ENCODE measurements around the gene CDH4. TPM values are rescaled to one million over a fixed set of nuclear protein-coding genes. Genes with fewer than 3 reads are reported as not detected.

The CDH4 gene
- total and polyA plus RNA-seq, 10 donors: 0.30 to 20.1 (median 7.7) TPM

GRCh38 chr20:61443443-61444126 lies 191.5 kb downstream of the CDH4 start:
- no peak for DNase-seq
- H3K27ac ChIP-seq: no peak overlapping the region
- no peak for TF ChIP-seq POLR2AphosphoS5 (IDR thresholded peaks at IDR 0.05)
- TF ChIP-seq CTCF (IDR thresholded peaks at IDR 0.05 in 8 of 11, conservative IDR thresholded peaks at IDR 0.05 in 3 of 11): no peak
- no peak for TF ChIP-seq POLR2A (IDR thresholded peaks at IDR 0.05)
- no peaks in the 10 kb centered on the region for H3K27me3 ChIP-seq (replicated peaks in 1 of 7)
- intact Hi-C loops (cut with DNase I; ENCODE audit: low total_unique reads): no loop called here
- H3K4me3 ChIP-seq: no peak overlapping the region
- H3K4me1 ChIP-seq: peaks cover 0 to 7% (median 0%) of the 10 kb centered on the region in 6 donors
- H3K36me3 ChIP-seq: no peaks in the 10 kb centered on the region
- peaks cover 0 to 12% (median 0%) of the 10 kb centered on the region in 8 donors for H3K9me3 ChIP-seq
- WGBS, 5 donors: 73 to 87% (median 79%) methylated on average over 12 of the region's 12 CpGs

GRCh38 chr20:61444637-61445036 lies 192.6 kb downstream of the CDH4 start:
- Histone ChIP-seq H3K36me3 (no peaks in the 10 kb centered on the region), H3K27ac (peak overlapping the region in 2 of 8 donors; percentile 76 to 77), H3K27me3 (replicated peaks in 1 of 7) (no peaks in the 10 kb centered on the region), H3K9me3 (peaks cover 0 to 12% (median 0%) of the 10 kb centered on the region in 8 donors), H3K4me3 (no peak overlapping the region), H3K4me1 (peaks cover 0 to 7% (median 0%) of the 10 kb centered on the region in 6 donors)
- TF ChIP-seq CTCF (IDR thresholded peaks at IDR 0.05 in 8 of 11, conservative IDR thresholded peaks at IDR 0.05 in 3 of 11) (no peak), POLR2A (IDR thresholded peaks at IDR 0.05) (no peak), POLR2AphosphoS5 (IDR thresholded peaks at IDR 0.05) (no peak)
- no peak for DNase-seq
- intact Hi-C loops (cut with DNase I; ENCODE audit: low total_unique reads): no loop called here
- WGBS, 5 donors: 72 to 91% (median 89%) methylated on average over 5 of the region's 5 CpGs

- Histone ChIP-seq H3K36me3 (no peaks in the 10 kb centered on the region), H3K9me3 (peaks cover 0 to 12% (median 0%) of the 10 kb centered on the region in 8 donors), H3K27me3 (replicated peaks in 1 of 7) (no peaks in the 10 kb centered on the region), H3K4me3 (no peak overlapping the region), H3K27ac (peak overlapping the region in 6 of 8 donors; percentile 15 to 77 (median 76)), H3K4me1 (peaks cover 0 to 7% (median 0%) of the 10 kb centered on the region in 6 donors)
- TF ChIP-seq POLR2AphosphoS5 (IDR thresholded peaks at IDR 0.05): no peak
- TF ChIP-seq POLR2A (IDR thresholded peaks at IDR 0.05): no peak
- no peak for TF ChIP-seq CTCF (IDR thresholded peaks at IDR 0.05 in 8 of 11, conservative IDR thresholded peaks at IDR 0.05 in 3 of 11)
- intact Hi-C loops (cut with DNase I; ENCODE audit: low total_unique reads): no loop called here
- no peak for DNase-seq
- WGBS, 5 donors: 43 to 79% (median 62%) methylated on average over 4 to 6 of the region's 6 CpGs
Measured at GRCh38 chr20:61445138-61445537, 193.1 kb downstream of the CDH4 start.

GRCh38 chr20:61445741-61446140 lies 193.7 kb downstream of the CDH4 start:
- peak overlapping the region in 2 of 8 donors; percentile 1 to 5 for H3K4me3 ChIP-seq
- H3K4me1 ChIP-seq: peaks cover 0 to 7% (median 0%) of the 10 kb centered on the region in 6 donors
- TF ChIP-seq CTCF (IDR thresholded peaks at IDR 0.05 in 8 of 11, conservative IDR thresholded peaks at IDR 0.05 in 3 of 11) (no peak), POLR2A (IDR thresholded peaks at IDR 0.05) (no peak), POLR2AphosphoS5 (IDR thresholded peaks at IDR 0.05) (peak in 2 of 3 donors; percentile 12 to 45)
- H3K9me3 ChIP-seq: peaks cover 0 to 12% (median 0%) of the 10 kb centered on the region in 8 donors
- H3K36me3 ChIP-seq: no peaks in the 10 kb centered on the region
- H3K27me3 ChIP-seq (replicated peaks in 1 of 7): peaks cover 0 to 4% (median 0%) of the 10 kb centered on the region in 7 donors
- DNase-seq: no peak
- 68 to 92% (median 78%) methylated on average over 10 of the region's 10 CpGs for WGBS, 5 donors
- peak overlapping the region; percentile 15 to 77 (median 72) for H3K27ac ChIP-seq
- intact Hi-C loops (cut with DNase I; ENCODE audit: low total_unique reads): no loop called here
